Gastroesophageal sphincter (tissue), 3 donors: ENCODE measurements around the gene ZNF343.

Experiments
- CTCF ChIP-seq, 4 experiments: fragments of 200-600 bp in 2 of 4; fragments of 450-650 bp in 2 of 4; sonication (generic) in 1 of 4; IDR thresholded peaks; one replicate each; pipeline ENCODE4 v1.5.1; 2017 to 2019; ENCODE audit warnings: antibody characterized with exemption in 4 of 4, mild to moderate bottlenecking in 2 of 4, moderate library complexity in 2 of 4
- POLR2A ChIP-seq, 2 donors: fragments of 450-650 bp; IDR thresholded peaks; one replicate each; pipeline ENCODE4 v1.6.1; 2017; ENCODE audit warnings: antibody characterized with exemption in 2 of 2, mild to moderate bottlenecking in 2 of 2, moderate library complexity in 1 of 2

GRCh38 chr20:2455771-2456497, 52.8 kb downstream of the ZNF343 start:
- no peak for TF ChIP-seq POLR2A (IDR thresholded peaks at IDR 0.05)
- TF ChIP-seq CTCF (IDR thresholded peaks at IDR 0.05) = no peak
